Endothelial cell of umbilical vein (primary cell): Measurements from ENCODE around the gene C9orf153. TPM values are rescaled to one million over a fixed set of nuclear protein-coding genes. Genes with fewer than 3 reads are reported as not detected.

Experiments
- BruUV-seq: library from RNA; stranded (reverse); fragments of 400-500 nt; replicated peaks from 2 replicates; lab custom pipeline; 2021; lab: Mats Ljungman, UMichigan
- CTCF ChIA-PET: fragments of 300-600, 350-600 bp; sonication (Branson Sonifier 250); formaldehyde crosslinking; loops from one replicate; lab custom pipeline; 2021; ENCODE audit warnings: antibody characterized with exemption, inconsistent platforms; lab: Charles Lee
- POLR2A ChIA-PET: fragments of 300-600, 350-600 bp; sonication (Branson Sonifier 250); formaldehyde crosslinking; loops from one replicate; lab custom pipeline; 2021; ENCODE audit warnings: antibody characterized with exemption, inconsistent platforms; lab: Charles Lee
- DNase-seq: peaks from one replicate; pipeline ENCODE4 v3.0.0-alpha.2; 2011; ENCODE audit warnings: low read depth, low spot score
- FAIRE-seq: peaks from 2 replicates; lab custom pipeline; 2011; peaks lifted over from hg19 to GRCh38; lab: Jason Lieb, UNC
- H2AFZ ChIP-seq: 2 replicates; pipeline ENCODE4 v1.6.0; 2012; ENCODE audit warnings: low read depth, low read length, control low read depth, inconsistent platforms
- H3K27ac ChIP-seq: 2 replicates; pipeline ENCODE4 v1.5.1; 2011; ENCODE audit warnings: low read depth, mild to moderate bottlenecking, control low read depth, low read length, moderate library complexity; ENCODE audit not compliant: insufficient read depth
- H3K27me3 ChIP-seq, 2 experiments: 2 replicates each; pipeline versions ENCODE4 v1.6.0 to v1.6.1; 2011; ENCODE audit warnings: low read length in 2 of 2, mixed read lengths in 1 of 2; ENCODE audit not compliant: control insufficient read depth in 2 of 2, insufficient read depth in 2 of 2
- H3K36me3 ChIP-seq, 2 experiments: 2 replicates in 1 of 2; 3 replicates in 1 of 2; pipeline ENCODE4 v1.5.1; 2011; ENCODE audit warnings: low read length in 2 of 2, mild to moderate bottlenecking in 1 of 2, moderate library complexity in 1 of 2; ENCODE audit not compliant: control insufficient read depth in 2 of 2, insufficient read depth in 2 of 2; ENCODE audit errors: extremely low read depth in 1 of 2
- H3K4me1 ChIP-seq: 3 replicates; pipeline ENCODE4 v1.5.1; 2011; ENCODE audit warnings: mild to moderate bottlenecking, low read length; ENCODE audit not compliant: control insufficient read depth, insufficient read depth; ENCODE audit errors: extremely low read depth
- H3K4me2 ChIP-seq: 2 replicates; pipeline ENCODE4 v1.6.1; 2011; ENCODE audit warnings: low read length, control low read depth, mixed read lengths; ENCODE audit not compliant: insufficient read depth
- H3K4me3 ChIP-seq, 3 experiments: fragments of 200-600 bp in 1 of 3; sonication (generic), shearing (Covaris generic) in 1 of 3; replicated peaks in 1 of 3; 2 replicates each; pipeline ENCODE4 v1.5.1; 2011 to 2016; ENCODE audit warnings: control low read depth in 3 of 3, low read length in 3 of 3, mild to moderate bottlenecking in 2 of 3, inconsistent platforms in 1 of 3, low read depth in 1 of 3, moderate library complexity in 1 of 3; ENCODE audit not compliant: insufficient read depth in 1 of 3
- H3K79me2 ChIP-seq: 2 replicates; pipeline ENCODE4 v1.6.0; 2012; ENCODE audit warnings: low read length, inconsistent platforms; ENCODE audit not compliant: control insufficient read depth, insufficient read depth
- H3K9ac ChIP-seq: replicated peaks from 2 replicates; pipeline ENCODE3; 2011; ENCODE audit warnings: low read length, control low read depth; ENCODE audit not compliant: insufficient read depth; ENCODE audit errors: extremely low read depth
- H3K9me1 ChIP-seq: replicated peaks from 3 replicates; pipeline ENCODE4 v1.6.0; 2011; ENCODE audit warnings: mild to moderate bottlenecking, low read length; ENCODE audit not compliant: control insufficient read depth, insufficient read depth; ENCODE audit errors: extremely low read depth
- H3K9me3 ChIP-seq: replicated peaks from 2 replicates; pipeline ENCODE4 v1.5.1; 2012; ENCODE audit warnings: low read length, inconsistent platforms; ENCODE audit not compliant: control insufficient read depth, insufficient read depth
- H4K20me1 ChIP-seq: replicated peaks from 2 replicates; pipeline ENCODE3; 2011; ENCODE audit warnings: mild to moderate bottlenecking, low read length; ENCODE audit not compliant: control insufficient read depth, insufficient read depth; ENCODE audit errors: extremely low read depth
- CTCF ChIP-seq, 2 donors: IDR thresholded peaks; 1 replicate in 1 of 2; 2 replicates in 1 of 2; pipeline ENCODE4 v1.5.1; 2011; ENCODE audit warnings: low read length in 2 of 2, mild to moderate bottlenecking in 2 of 2, moderate library complexity in 2 of 2, control low read depth in 1 of 2, inconsistent platforms in 1 of 2, low read depth in 1 of 2; ENCODE audit not compliant: insufficient read depth in 1 of 2; ENCODE audit errors: extremely low read depth in 1 of 2
- EZH2 ChIP-seq: IDR thresholded peaks from 2 replicates; pipeline ENCODE4 v1.6.1; 2012; ENCODE audit warnings: borderline replicate concordance, low read depth, mild to moderate bottlenecking, moderate library complexity, low read length, inconsistent platforms; ENCODE audit not compliant: severe bottlenecking
- FOS ChIP-seq: IDR thresholded peaks from 2 replicates; pipeline ENCODE4 v1.6.1; 2011; ENCODE audit warnings: mild to moderate bottlenecking, low read length, moderate library complexity, borderline replicate concordance; ENCODE audit not compliant: insufficient read depth
- GATA2 ChIP-seq: IDR thresholded peaks from 2 replicates; pipeline ENCODE4 v1.7.0; 2011; ENCODE audit warnings: low read depth, mild to moderate bottlenecking, moderate library complexity, mixed read lengths, low read length; ENCODE audit not compliant: insufficient read length, insufficient read depth
- JUN ChIP-seq: IDR thresholded peaks from 2 replicates; pipeline ENCODE4 v1.6.1; 2011; ENCODE audit warnings: borderline replicate concordance, low read depth; ENCODE audit not compliant: insufficient read length, insufficient read depth
- MAX ChIP-seq: IDR thresholded peaks from 2 replicates; pipeline ENCODE4 v1.6.1; 2011; ENCODE audit not compliant: insufficient read depth, insufficient read length
- MYC ChIP-seq: IDR thresholded peaks from one replicate; pipeline ENCODE4 v1.6.1; 2011; ENCODE audit warnings: mild to moderate bottlenecking, low read depth, low read length
- POLR2A ChIP-seq: IDR thresholded peaks from 2 replicates; pipeline ENCODE4 v1.6.1; 2012; ENCODE audit warnings: low read depth, mild to moderate bottlenecking, control low read depth, low read length
- POLR2AphosphoS5 ChIP-seq: IDR thresholded peaks from 2 replicates; pipeline ENCODE4 v1.6.1; 2012; ENCODE audit warnings: low read depth, mild to moderate bottlenecking, control low read depth, low read length, moderate library complexity; ENCODE audit not compliant: insufficient read depth
- dilution Hi-C: fragments of 300-500 bp; cut with MboI; formaldehyde crosslinking; loops from one replicate; pipeline ENCODE4 v1.15.0; 2019; ENCODE audit warnings: low sequenced_read_pairs; ENCODE audit not compliant: extremely low pct_ligation_motif_present
- intact Hi-C: fragments of 100-400 bp; cut with micrococcal nuclease; formaldehyde crosslinking; loops from one replicate; pipeline ENCODE4 v1.10.0; 2022
- polyA plus RNA-seq, 4 experiments: library from polyadenylated mRNA; depleted of rRNA in 3 of 4; stranded (reverse) in 3 of 4; unstranded in 1 of 4; fragments of >200 nt; gene quantifications; 2 replicates each; pipeline versions ENCODE4 v1.2.1 to v1.2.3, GENCODE V29; 2011 to 2012; ENCODE audit warnings: missing spikeins in 1 of 4
- total RNA-seq: library from RNA; stranded (reverse); gene quantifications from 2 replicates; pipeline ENCODE4 v1.2.3, GENCODE V29; 2021

C9orf153 gene
- total and polyA plus RNA-seq, 2 donors (not counting 3 experiments of a cell fraction or from before 2014, with no cell fraction given) = 0.66 TPM; not detected in 1

GRCh38 chr9:86286278-86286677 is 26.8 kb upstream of the C9orf153 start:
- Histone ChIP-seq H3K9me1 (no peaks in the 10 kb centered on the region), H2AFZ (no peak overlapping the region), H3K4me3 (no peak overlapping the region), H4K20me1 (no peaks in the 10 kb centered on the region), H3K27ac (no peak overlapping the region), H3K4me1 (peaks cover 7% of the 10 kb centered on the region), H3K4me2 (no peak overlapping the region), H3K9me3 (no peaks in the 10 kb centered on the region), H3K79me2 (peaks cover 5% of the 10 kb centered on the region), H3K27me3 (no peaks in the 10 kb centered on the region), H3K36me3 (no peaks in the 10 kb centered on the region), H3K9ac (no peak overlapping the region)
- FAIRE-seq = no peak
- BruUV-seq = no TSS peak
- intact Hi-C loops (no loop called here), dilution Hi-C loops (no loop called here)
- no peak for DNase-seq
- ChIA-PET POLR2A (no interaction called here), CTCF (no interaction called here)
- TF ChIP-seq JUN (no peak), EZH2 (no peak), MAX (no peak), MYC (no peak), POLR2AphosphoS5 (no peak), POLR2A (no peak), GATA2 (no peak), FOS (no peak), CTCF (IDR thresholded peaks at IDR 0.05; ENCODE audit: extremely low read depth in 1 of 2, insufficient read depth in 1 of 2, low read depth in 1 of 2, low read length in 2 of 2) (no peak)
